H1 (cell line): Measurements from ENCODE around the gene MAGI1. TPM values are rescaled to one million over a fixed set of nuclear protein-coding genes. Genes with fewer than 3 reads are reported as not detected.

Experiments
- CTCF ChIA-PET: fragments of 300-600 bp; sonication (Branson Sonifier 250); formaldehyde crosslinking; loops from one replicate; lab custom pipeline; 2021; ENCODE audit not compliant: partially characterized antibody; lab: Charles Lee
- POLR2A ChIA-PET: fragments of 300-600 bp; sonication (Branson Sonifier 250); formaldehyde crosslinking; loops from one replicate; lab custom pipeline; 2021; ENCODE audit warnings: inconsistent platforms; ENCODE audit not compliant: partially characterized antibody; lab: Charles Lee
- DNase-seq, 2 experiments: peaks; one replicate each; pipeline versions ENCODE4 v3.0.0 to v3.0.0-alpha.2; 2010 to 2022; ENCODE audit warnings: low spot score in 2 of 2, low read depth in 1 of 2, mixed read lengths in 1 of 2
- FAIRE-seq: peaks from 2 replicates; lab custom pipeline; 2011; peaks lifted over from hg19 to GRCh38; lab: Jason Lieb, UNC
- H2AFZ ChIP-seq: 2 replicates; pipeline ENCODE4 v1.8.1; 2012; ENCODE audit warnings: low read length, inconsistent platforms
- H2AK5ac ChIP-seq: 2 replicates; pipeline ENCODE4 v1.6.1; 2013; ENCODE audit warnings: low read depth, low read length
- H2BK120ac ChIP-seq: replicated peaks from 2 replicates; pipeline ENCODE3; 2013; ENCODE audit warnings: low read depth, low read length, inconsistent platforms
- H2BK12ac ChIP-seq: 2 replicates; pipeline ENCODE4 v1.6.1; 2013; ENCODE audit warnings: low read depth, low read length
- H2BK15ac ChIP-seq: 2 replicates; pipeline ENCODE4 v1.6.1; 2013; ENCODE audit warnings: low read length
- H2BK20ac ChIP-seq: 2 replicates; pipeline ENCODE4 v1.6.1; 2013; ENCODE audit warnings: low read length
- H2BK5ac ChIP-seq: 2 replicates; pipeline ENCODE4 v1.6.1; 2013; ENCODE audit warnings: low read depth, low read length
- H3K14ac ChIP-seq: 2 replicates; pipeline ENCODE4 v1.6.1; 2013; ENCODE audit warnings: inconsistent platforms; ENCODE audit not compliant: insufficient read length
- H3K18ac ChIP-seq: 2 replicates; pipeline ENCODE4 v1.6.1; 2013; ENCODE audit warnings: low read length; ENCODE audit errors: extremely low read depth
- H3K23ac ChIP-seq: 2 replicates; pipeline ENCODE4 v1.6.1; 2013; ENCODE audit warnings: inconsistent platforms; ENCODE audit not compliant: insufficient read length
- H3K23me2 ChIP-seq: 2 replicates; pipeline ENCODE4 v1.6.1; 2013; ENCODE audit warnings: low read depth, low read length
- H3K27ac ChIP-seq: 2 replicates; pipeline ENCODE4 v1.6.1; 2011; ENCODE audit warnings: low read depth, low read length, inconsistent platforms
- H3K27me3 ChIP-seq, 4 experiments: replicated peaks in 1 of 4; 1 replicate in 1 of 4; 2 replicates in 3 of 4; pipeline versions ENCODE4 v1.6.1 to v1.8.1; 2011 to 2013; ENCODE audit warnings: low read length in 3 of 4, mild to moderate bottlenecking in 3 of 4, inconsistent platforms in 2 of 4, mixed read lengths in 2 of 4, moderate library complexity in 1 of 4; ENCODE audit not compliant: control insufficient read depth in 3 of 4, insufficient read depth in 3 of 4; ENCODE audit errors: extremely low read depth in 1 of 4
- H3K36me3 ChIP-seq, 4 experiments: 2 replicates each; pipeline versions ENCODE4 v1.6.1 to v1.8.1; 2011 to 2013; ENCODE audit warnings: mild to moderate bottlenecking in 4 of 4, low read length in 3 of 4, moderate library complexity in 2 of 4, control low read depth in 1 of 4, inconsistent platforms in 1 of 4; ENCODE audit not compliant: insufficient read depth in 4 of 4, control insufficient read depth in 2 of 4
- H3K4ac ChIP-seq: replicated peaks from 2 replicates; pipeline ENCODE3; 2013; ENCODE audit warnings: low read length, low read depth, mixed read lengths, inconsistent platforms; ENCODE audit not compliant: insufficient read length
- H3K4me1 ChIP-seq, 4 experiments: replicated peaks in 1 of 4; 1 replicate in 1 of 4; 2 replicates in 3 of 4; pipeline versions ENCODE4 v1.6.1 to v1.8.1; 2011 to 2013; ENCODE audit warnings: low read length in 3 of 4, inconsistent platforms in 2 of 4, mixed read lengths in 1 of 4; ENCODE audit not compliant: insufficient read depth in 4 of 4, control insufficient read depth in 3 of 4
- H3K4me2 ChIP-seq, 2 experiments: 2 replicates each; pipeline versions ENCODE4 v1.6.1 to v1.8.1; 2011 to 2013; ENCODE audit warnings: low read depth in 2 of 2, low read length in 2 of 2, control low read depth in 1 of 2, inconsistent platforms in 1 of 2, mild to moderate bottlenecking in 1 of 2; ENCODE audit not compliant: insufficient read depth in 1 of 2
- H3K4me3 ChIP-seq, 4 experiments: fragments of 200-600, 300-600 bp in 1 of 4; sonication (generic), shearing (Covaris generic), sonication (Bioruptor Twin) in 1 of 4; 2 replicates each; pipeline versions ENCODE4 v1.5.1 to v1.8.1; 2011 to 2016; ENCODE audit warnings: low read length in 4 of 4, low read depth in 3 of 4, control low read depth in 2 of 4, inconsistent platforms in 2 of 4, mild to moderate bottlenecking in 2 of 4, mixed read lengths in 1 of 4, moderate library complexity in 1 of 4; ENCODE audit not compliant: insufficient read depth in 2 of 4; ENCODE audit errors: extremely low read depth in 1 of 4
- H3K56ac ChIP-seq: replicated peaks from 2 replicates; pipeline ENCODE3; 2013; ENCODE audit warnings: low read depth, mild to moderate bottlenecking, mixed read lengths, low read length, inconsistent platforms; ENCODE audit not compliant: insufficient read length
- H3K79me1 ChIP-seq: 2 replicates; pipeline ENCODE4 v1.6.1; 2013; ENCODE audit warnings: low read depth, low read length, control low read depth
- H3K79me2 ChIP-seq, 2 experiments: 2 replicates each; pipeline versions ENCODE4 v1.6.1 to v1.8.1; 2012 to 2013; ENCODE audit warnings: low read length in 2 of 2, mild to moderate bottlenecking in 2 of 2, inconsistent platforms in 1 of 2; ENCODE audit not compliant: insufficient read depth in 2 of 2, control insufficient read depth in 1 of 2
- H3K9ac ChIP-seq, 4 experiments: replicated peaks in 1 of 4; 1 replicate in 1 of 4; 2 replicates in 3 of 4; pipeline versions ENCODE4 v1.6.1 to v1.8.1; 2011 to 2013; ENCODE audit warnings: low read depth in 3 of 4, low read length in 3 of 4, control low read depth in 2 of 4, mild to moderate bottlenecking in 2 of 4, moderate library complexity in 2 of 4, inconsistent platforms in 1 of 4; ENCODE audit errors: extremely low read depth in 1 of 4
- H3K9me3 ChIP-seq, 2 experiments: 2 replicates each; pipeline versions ENCODE4 v1.6.1 to v1.8.1; 2012 to 2013; ENCODE audit warnings: mild to moderate bottlenecking in 2 of 2, moderate library complexity in 2 of 2, control low read depth in 1 of 2, inconsistent platforms in 1 of 2, low read depth in 1 of 2, low read length in 1 of 2, mixed read lengths in 1 of 2; ENCODE audit not compliant: insufficient read depth in 2 of 2
- H4K20me1 ChIP-seq, 2 experiments: replicated peaks in 1 of 2; 2 replicates each; pipeline versions ENCODE3 to v1.8.1; 2011 to 2013; ENCODE audit warnings: inconsistent platforms in 2 of 2, low read length in 2 of 2, mild to moderate bottlenecking in 1 of 2; ENCODE audit not compliant: insufficient read depth in 2 of 2, control insufficient read depth in 1 of 2
- H4K5ac ChIP-seq: 2 replicates; pipeline ENCODE4 v1.6.1; 2013; ENCODE audit warnings: low read length, low read depth, mixed read lengths, inconsistent platforms; ENCODE audit not compliant: insufficient read length
- H4K8ac ChIP-seq: 2 replicates; pipeline ENCODE4 v1.8.0; 2013; ENCODE audit warnings: mild to moderate bottlenecking, moderate library complexity, low read length, inconsistent platforms; ENCODE audit not compliant: insufficient read depth; ENCODE audit errors: extremely low read depth
- H4K91ac ChIP-seq: replicated peaks from 2 replicates; pipeline ENCODE3; 2013; ENCODE audit warnings: low read length, mixed read lengths, inconsistent platforms; ENCODE audit not compliant: insufficient read length
- CBX5 ChIP-seq: fragments of 300-800, 300-1000 bp; sonication (generic); IDR thresholded peaks from 2 replicates; pipeline ENCODE4 v1.7.1; 2016; ENCODE audit warnings: antibody characterized with exemption, low read length, low read depth
- RXRA ChIP-seq: IDR thresholded peaks from 2 replicates; pipeline ENCODE4 v1.6.1; 2011; ENCODE audit warnings: low read depth, mild to moderate bottlenecking, low read length, moderate library complexity; ENCODE audit not compliant: insufficient read depth
- TBP ChIP-seq: IDR thresholded peaks from 2 replicates; pipeline ENCODE4 v1.6.1; 2011; ENCODE audit warnings: low read depth, low read length, improper control_type of control experiment
- WGBS, 2 experiments: shearing (Covaris generic) in 1 of 2; methylation state at CpG; one replicate each; pipeline versions ENCODE4 v1.1.6 to v1.1.7; 2013 to 2015; ENCODE audit warnings: low lambda C conversion rate in 2 of 2, mixed read lengths in 2 of 2, inconsistent platforms in 1 of 2, low coverage in 1 of 2, missing lambda C conversion rate in 1 of 2; ENCODE audit not compliant: insufficient replicate concordance in 2 of 2, insufficient coverage in 1 of 2, insufficient read length in 1 of 2; ENCODE audit errors: extremely low coverage in 1 of 2, missing lambda C conversion rate in 1 of 2; 5-methylcytosine and 5-hydroxymethylcytosine counted together
- polyA plus RNA-seq, 7 experiments: library from polyadenylated mRNA; depleted of rRNA in 3 of 7; stranded (reverse) in 5 of 7; unstranded in 2 of 7; fragments of >200 nt in 5 of 7; fragments of 200-250 nt in 2 of 7; gene quantifications; 1 replicate in 5 of 7; 2 replicates in 1 of 7; 4 replicates in 1 of 7; pipeline versions ENCODE4 v1.2.1 to v1.2.3, GENCODE V29; 2011 to 2013; ENCODE audit warnings: missing spikeins in 2 of 7, mixed read lengths in 2 of 7
- total RNA-seq: library from RNA; stranded (reverse); fragmentation: NEBNext Ultra II Directional; extraction: Animal tissue kit (Norgen Biotek cat#: 25700); gene quantifications from 2 replicates; pipeline ENCODE4 v1.2.1, GENCODE V29; 2021

Gene MAGI1
- total and polyA plus RNA-seq, 2 of the 8 experiments (the other 6 are each of a cell fraction or from before 2014, with no cell fraction given): 19.8 to 78.0 TPM

DNA sequence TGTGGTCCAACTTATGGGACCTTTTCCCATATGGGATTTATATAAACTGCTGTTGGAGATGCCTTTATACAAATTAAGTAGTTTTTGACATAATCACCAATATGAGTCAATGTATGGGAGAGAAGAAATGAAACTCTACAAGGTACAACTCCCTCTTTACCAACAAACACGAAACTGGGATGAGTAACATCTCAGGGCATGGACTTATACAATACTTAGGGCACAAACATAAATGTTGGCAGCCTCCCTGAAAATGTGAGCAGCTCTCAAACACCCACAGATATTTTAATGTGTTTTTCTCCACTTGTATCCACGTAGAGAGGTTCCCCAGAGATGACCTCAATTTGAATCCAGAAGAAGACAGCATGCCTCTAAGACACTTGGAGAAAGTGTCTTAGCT lies 161.6 kb downstream of the MAGI1 start:
- no peak overlapping the region for H3K18ac ChIP-seq
- peaks cover 3 to 9% (median 6%) of the 10 kb centered on the region in 4 experiments; a peak in 5 of 7 replicates for H3K4me1 ChIP-seq
- H3K23ac ChIP-seq: no peak overlapping the region
- H2AFZ ChIP-seq: no peak overlapping the region
- no peak overlapping the region for H2BK5ac ChIP-seq
- H4K91ac ChIP-seq: no peak overlapping the region
- no peaks in the 10 kb centered on the region for H3K36me3 ChIP-seq
- no peak for DNase-seq
- TF ChIP-seq RXRA: no peak
- TF ChIP-seq TBP: no peak
- TF ChIP-seq CBX5: no peak
- TF ChIP-seq, all 59 proteins: peak for 0
- H3K9ac ChIP-seq: no peak overlapping the region
- H3K56ac ChIP-seq: no peak overlapping the region
- H2BK12ac ChIP-seq: no peak overlapping the region
- H4K20me1 ChIP-seq: peaks cover 0 to 3% of the 10 kb centered on the region in 2 experiments
- H4K8ac ChIP-seq: no peak overlapping the region
- no peaks in the 10 kb centered on the region for H3K9me3 ChIP-seq
- no peak overlapping the region for H3K4me2 ChIP-seq
- H3K23me2 ChIP-seq: no peaks in the 10 kb centered on the region
- H3K79me2 ChIP-seq: peaks cover 0 to 46% of the 10 kb centered on the region in 2 experiments; a peak in 2 of 4 replicates
- H3K14ac ChIP-seq: no peak overlapping the region
- H2AK5ac ChIP-seq: no peak overlapping the region
- H4K5ac ChIP-seq: no peak overlapping the region
- ChIA-PET CTCF (no interaction called here), POLR2A (interaction anchor here (0.6 kb wide), 1 partner anchor 621 kb away, joined by 3 read pairs; no protein-coding TSS in a partner anchor)
- H3K4me3 ChIP-seq: no peak overlapping the region
- WGBS, 2 experiments: 84% methylated on average over 2 of the region's 2 CpGs; no CpG with 5 or more reads in 1 of the 2 experiments
- no peaks in the 10 kb centered on the region for H3K27me3 ChIP-seq
- H3K79me1 ChIP-seq: no peaks in the 10 kb centered on the region; the same call in 1 of the 2 replicates
- no peak overlapping the region for H2BK20ac ChIP-seq
- H2BK15ac ChIP-seq: no peak overlapping the region
- H2BK120ac ChIP-seq: no peak overlapping the region
- no peak overlapping the region for H3K27ac ChIP-seq
- no peak for FAIRE-seq
- H3K4ac ChIP-seq: no peak overlapping the region
